ENCODE data around the gene CCBE1. TPM values are rescaled to one million over a fixed set of nuclear protein-coding genes. Genes with fewer than 3 reads are reported as not detected.
A peak's percentile ranks its signal among the peaks of the same experiment; 100 is the strongest.

The CCBE1 gene
- total and polyA plus RNA-seq, 2 of the 4 experiments (the other 2 are of a cell fraction) = 64.8 to 148 TPM

GRCh38 chr18:59570796-59571195 is 126.4 kb downstream of the CCBE1 start:
- BruUV-seq (replicated peaks) = no TSS peak
- Histone ChIP-seq H3K4ac (ENCODE audit: low read depth, low read length) (no peak overlapping the region), H4K20me1 (ENCODE audit: insufficient read depth, low read length) (peaks cover 13% of the 10 kb centered on the region), H2BK5ac (ENCODE audit: low read depth, low read length, poor library complexity, severe bottlenecking) (no peak overlapping the region), H3K4me2 (ENCODE audit: low read depth, low read length) (no peak overlapping the region), H3K27ac (ENCODE audit: insufficient read depth, low read length) (no peak overlapping the region), H2AK5ac (ENCODE audit: low read depth, low read length) (no peak overlapping the region), H3K27me3 (ENCODE audit: control insufficient read depth, insufficient read depth, low read length) (no peaks in the 10 kb centered on the region), H3K79me1 (ENCODE audit: low read depth in 1 of 2, low read length in 2 of 2) (peaks cover 31 to 58% of the 10 kb centered on the region in 2 experiments; a peak in 3 of 4 replicates), H3K9me3 (ENCODE audit: control insufficient read depth, insufficient read depth, low read length) (no peaks in the 10 kb centered on the region), H2AK9ac (replicated peaks; ENCODE audit: low read depth, low read length, poor library complexity) (no peak overlapping the region), H3K14ac (replicated peaks; ENCODE audit: low read depth, low read length) (0 out of 2 replicates have a peak overlapping the region, but pooled peaks have one; percentile 3), H4K91ac (ENCODE audit: insufficient read depth, low read depth, low read length) (no peak overlapping the region; the same call in 1 of the 2 replicates), H3K18ac (ENCODE audit: low read depth, low read length) (no peak overlapping the region; the same call in 1 of the 2 replicates), H3K36me3 (ENCODE audit: control insufficient read depth, insufficient read depth, low read length) (no peaks in the 10 kb centered on the region), H3K4me3 (ENCODE audit: insufficient read depth, low read depth, low read length) (no peak overlapping the region), H3K23ac (ENCODE audit: low read depth, low read length) (no peak overlapping the region), H4K5ac (ENCODE audit: low read depth, low read length) (no peak overlapping the region), H3K9me1 (ENCODE audit: insufficient read depth, low read length) (peaks cover 4% of the 10 kb centered on the region; the same call in 1 of the 2 replicates), H2BK20ac (ENCODE audit: low read depth, low read length) (no peak overlapping the region), H3K56ac (ENCODE audit: extremely low read depth, insufficient read depth, low read length) (no peak overlapping the region), H2BK120ac (ENCODE audit: low read depth, low read length) (no peak overlapping the region), H2BK15ac (ENCODE audit: low read depth, low read length) (no peak overlapping the region), H3K9ac (ENCODE audit: low read depth, low read length) (no peak overlapping the region), H4K8ac (ENCODE audit: low read depth in 2 of 2, low read length in 2 of 2) (no peak overlapping the region), H3K4me1 (ENCODE audit: control insufficient read depth, insufficient read depth, low read length) (peaks cover 12% of the 10 kb centered on the region; the same call in 1 of the 2 replicates), H2AFZ (replicated peaks; ENCODE audit: low read length, poor library complexity) (no peak overlapping the region)
- CTCF ChIA-PET = no interaction called here
- 53% methylated on average over 3 of the region's 6 CpGs; no CpG with 5 or more reads in 1 of the 2 experiments for WGBS, 2 experiments (ENCODE audit: extremely low coverage in 2 of 2, insufficient read length in 1 of 2)
- in situ Hi-C loops (cut with MboI; ENCODE audit: low sequenced_read_pairs) = no loop called here
- intact Hi-C loops (cut with micrococcal nuclease) = no loop called here
- TF ChIP-seq CEBPB (IDR thresholded peaks at IDR 0.05; ENCODE audit: low read depth, low read length) = no peak
- TF ChIP-seq, protein P1, sequence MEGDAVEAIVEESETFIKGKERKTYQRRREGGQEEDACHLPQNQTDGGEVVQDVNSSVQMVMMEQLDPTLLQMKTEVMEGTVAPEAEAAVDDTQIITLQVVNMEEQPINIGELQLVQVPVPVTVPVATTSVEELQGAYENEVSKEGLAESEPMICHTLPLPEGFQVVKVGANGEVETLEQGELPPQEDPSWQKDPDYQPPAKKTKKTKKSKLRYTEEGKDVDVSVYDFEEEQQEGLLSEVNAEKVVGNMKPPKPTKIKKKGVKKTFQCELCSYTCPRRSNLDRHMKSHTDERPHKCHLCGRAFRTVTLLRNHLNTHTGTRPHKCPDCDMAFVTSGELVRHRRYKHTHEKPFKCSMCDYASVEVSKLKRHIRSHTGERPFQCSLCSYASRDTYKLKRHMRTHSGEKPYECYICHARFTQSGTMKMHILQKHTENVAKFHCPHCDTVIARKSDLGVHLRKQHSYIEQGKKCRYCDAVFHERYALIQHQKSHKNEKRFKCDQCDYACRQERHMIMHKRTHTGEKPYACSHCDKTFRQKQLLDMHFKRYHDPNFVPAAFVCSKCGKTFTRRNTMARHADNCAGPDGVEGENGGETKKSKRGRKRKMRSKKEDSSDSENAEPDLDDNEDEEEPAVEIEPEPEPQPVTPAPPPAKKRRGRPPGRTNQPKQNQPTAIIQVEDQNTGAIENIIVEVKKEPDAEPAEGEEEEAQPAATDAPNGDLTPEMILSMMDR (conservative IDR thresholded peaks at IDR 0.05; ENCODE audit: low read depth, low read length) = no peak
- TF ChIP-seq RFX5 (IDR thresholded peaks at IDR 0.05; ENCODE audit: low read depth, low read length) = no peak
- TF ChIP-seq, protein P2, sequence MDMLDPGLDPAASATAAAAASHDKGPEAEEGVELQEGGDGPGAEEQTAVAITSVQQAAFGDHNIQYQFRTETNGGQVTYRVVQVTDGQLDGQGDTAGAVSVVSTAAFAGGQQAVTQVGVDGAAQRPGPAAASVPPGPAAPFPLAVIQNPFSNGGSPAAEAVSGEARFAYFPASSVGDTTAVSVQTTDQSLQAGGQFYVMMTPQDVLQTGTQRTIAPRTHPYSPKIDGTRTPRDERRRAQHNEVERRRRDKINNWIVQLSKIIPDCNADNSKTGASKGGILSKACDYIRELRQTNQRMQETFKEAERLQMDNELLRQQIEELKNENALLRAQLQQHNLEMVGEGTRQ (IDR thresholded peaks at IDR 0.05; ENCODE audit: low read depth, low read length) = no peak
- no peak for TF ChIP-seq FOS (IDR thresholded peaks at IDR 0.05; ENCODE audit: low read depth, low read length)
- TF ChIP-seq RAD21 (IDR thresholded peaks at IDR 0.05; ENCODE audit: low read length) = no peak
- ATAC-seq (ENCODE audit: low read depth) = no peak
- dilution Hi-C loops (cut with HindIII; ENCODE audit: low sequenced_read_pairs, unreplicated experiment) = no loop called here
- no peak for DNase-seq
- POLR2A ChIA-PET (ENCODE audit: unreplicated experiment) = no interaction called here

Measured in IMR-90 (cell line).